Nephron progenitor cell (in vitro differentiated cells): Measurements from ENCODE around the gene TRIM31.

Experiments used
- DNase-seq: peaks from one replicate; pipeline ENCODE4 v3.0.0; 2021
- H3K27ac Mint-ChIP-seq: 2 replicates; pipeline ENCODE4 v1.8.0; 2021; ENCODE audit warnings: mild to moderate bottlenecking, moderate library complexity, mixed read lengths
- H3K27me3 Mint-ChIP-seq: 2 replicates; pipeline ENCODE4 v1.8.0; 2021; ENCODE audit warnings: mild to moderate bottlenecking, low read depth, mixed read lengths; ENCODE audit not compliant: poor library complexity
- H3K36me3 Mint-ChIP-seq: 2 replicates; pipeline ENCODE4 v1.8.0; 2021; ENCODE audit warnings: low read depth, mixed read lengths
- H3K4me1 Mint-ChIP-seq: 2 replicates; pipeline ENCODE4 v1.8.0; 2021; ENCODE audit warnings: mixed read lengths
- H3K4me3 Mint-ChIP-seq: 2 replicates; pipeline ENCODE4 v1.8.0; 2021; ENCODE audit warnings: mild to moderate bottlenecking, moderate library complexity, mixed read lengths
- H3K9me3 Mint-ChIP-seq: 2 replicates; pipeline ENCODE4 v1.8.0; 2021; ENCODE audit warnings: mild to moderate bottlenecking, moderate library complexity, mixed read lengths
- TF ChIP-seq, protein P1 (sequence below): fragments of 200-600 bp; sonication (generic); IDR thresholded peaks from 2 replicates; pipeline ENCODE4 v1.5.0; 2021; ENCODE audit warnings: antibody characterized with exemption

TRIM31 gene

GRCh38 chr6:30154709-30155519, 42.0 kb upstream of the TRIM31 start:
- Mint-ChIP-seq H3K9me3 (no peaks in the 10 kb centered on the region), H3K4me1 (peaks cover 4% of the 10 kb centered on the region), H3K4me3 (no peak overlapping the region), H3K27me3 (peaks cover 50% of the 10 kb centered on the region), H3K27ac (no peak overlapping the region), H3K36me3 (no peaks in the 10 kb centered on the region)
- TF ChIP-seq, protein P1, sequence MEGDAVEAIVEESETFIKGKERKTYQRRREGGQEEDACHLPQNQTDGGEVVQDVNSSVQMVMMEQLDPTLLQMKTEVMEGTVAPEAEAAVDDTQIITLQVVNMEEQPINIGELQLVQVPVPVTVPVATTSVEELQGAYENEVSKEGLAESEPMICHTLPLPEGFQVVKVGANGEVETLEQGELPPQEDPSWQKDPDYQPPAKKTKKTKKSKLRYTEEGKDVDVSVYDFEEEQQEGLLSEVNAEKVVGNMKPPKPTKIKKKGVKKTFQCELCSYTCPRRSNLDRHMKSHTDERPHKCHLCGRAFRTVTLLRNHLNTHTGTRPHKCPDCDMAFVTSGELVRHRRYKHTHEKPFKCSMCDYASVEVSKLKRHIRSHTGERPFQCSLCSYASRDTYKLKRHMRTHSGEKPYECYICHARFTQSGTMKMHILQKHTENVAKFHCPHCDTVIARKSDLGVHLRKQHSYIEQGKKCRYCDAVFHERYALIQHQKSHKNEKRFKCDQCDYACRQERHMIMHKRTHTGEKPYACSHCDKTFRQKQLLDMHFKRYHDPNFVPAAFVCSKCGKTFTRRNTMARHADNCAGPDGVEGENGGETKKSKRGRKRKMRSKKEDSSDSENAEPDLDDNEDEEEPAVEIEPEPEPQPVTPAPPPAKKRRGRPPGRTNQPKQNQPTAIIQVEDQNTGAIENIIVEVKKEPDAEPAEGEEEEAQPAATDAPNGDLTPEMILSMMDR = no peak
- DNase-seq = no peak

DNA sequence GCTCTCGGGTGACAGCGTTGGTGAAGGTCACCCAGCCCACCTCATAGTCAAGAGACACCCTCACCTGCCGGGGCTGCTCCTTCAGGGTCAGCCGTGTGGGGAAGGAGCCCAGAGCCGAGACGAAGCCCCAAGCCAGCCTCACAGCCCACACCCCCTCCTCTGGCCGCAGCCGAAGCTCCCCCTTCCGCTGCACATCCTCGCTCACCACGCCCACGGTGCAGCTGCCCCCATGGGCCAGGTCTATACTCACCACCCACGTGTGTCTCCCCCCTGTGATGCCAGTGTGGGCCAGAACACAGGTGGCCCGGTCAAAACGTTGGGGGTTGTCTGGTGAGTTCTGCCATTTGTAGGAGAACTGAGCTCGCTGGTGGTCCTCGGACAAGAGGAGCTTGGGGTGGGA, 41.2 kb upstream of the TRIM31 start:
- Mint-ChIP-seq H3K9me3 (no peaks in the 10 kb centered on the region), H3K27me3 (peaks cover 42% of the 10 kb centered on the region), H3K4me1 (peaks cover 4% of the 10 kb centered on the region), H3K36me3 (no peaks in the 10 kb centered on the region), H3K27ac (no peak overlapping the region), H3K4me3 (no peak overlapping the region)
- TF ChIP-seq, protein P1 = no peak
- no peak for DNase-seq

GRCh38 chr6:30152910-30153610, 40.2 kb upstream of the TRIM31 start:
- H3K27me3 Mint-ChIP-seq = peaks cover 36% of the 10 kb centered on the region
- peaks cover 4% of the 10 kb centered on the region for H3K4me1 Mint-ChIP-seq
- H3K27ac Mint-ChIP-seq = no peak overlapping the region
- H3K36me3 Mint-ChIP-seq = no peaks in the 10 kb centered on the region
- no peaks in the 10 kb centered on the region for H3K9me3 Mint-ChIP-seq
- TF ChIP-seq, protein P1 = no peak
- no peak overlapping the region for H3K4me3 Mint-ChIP-seq
- no peak for DNase-seq

DNA sequence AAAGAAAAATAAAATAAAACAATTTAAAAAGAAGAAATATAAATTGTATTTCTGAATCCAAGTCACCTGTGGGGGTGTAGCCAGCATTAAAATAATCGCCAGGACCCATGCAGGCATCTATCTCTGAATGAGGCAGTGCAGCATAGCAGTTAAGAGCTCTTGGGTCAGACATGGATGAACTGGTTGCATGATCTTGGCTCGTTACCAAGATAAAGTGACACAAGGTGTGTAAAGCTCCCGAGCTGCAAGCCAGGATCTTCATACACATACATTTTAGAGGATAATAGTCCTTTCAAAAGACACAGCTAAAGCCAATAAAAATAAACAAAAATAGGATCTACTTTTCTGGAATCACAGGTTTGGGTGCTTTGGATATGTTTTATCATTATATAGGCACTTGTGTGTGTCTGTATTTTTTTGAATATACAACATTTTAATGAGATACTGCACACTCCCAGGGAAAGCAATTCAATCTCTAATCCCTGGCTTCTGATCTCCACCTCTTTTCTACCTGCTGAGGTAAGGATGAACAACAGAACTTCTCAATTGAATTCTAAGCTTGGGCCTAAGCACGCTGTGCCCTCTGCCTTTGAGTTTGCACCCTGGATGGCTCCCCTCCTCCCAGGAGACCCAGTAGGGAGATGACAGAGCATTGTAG, 39.3 kb upstream of the TRIM31 start:
- no peak for DNase-seq
- H3K9me3 Mint-ChIP-seq = no peaks in the 10 kb centered on the region
- H3K36me3 Mint-ChIP-seq = no peaks in the 10 kb centered on the region
- TF ChIP-seq, protein P1 = no peak
- peak overlapping the region; percentile 41 for H3K27ac Mint-ChIP-seq
- no peak overlapping the region for H3K4me3 Mint-ChIP-seq
- peaks cover 30% of the 10 kb centered on the region for H3K27me3 Mint-ChIP-seq
- peaks cover 4% of the 10 kb centered on the region for H3K4me1 Mint-ChIP-seq

DNA sequence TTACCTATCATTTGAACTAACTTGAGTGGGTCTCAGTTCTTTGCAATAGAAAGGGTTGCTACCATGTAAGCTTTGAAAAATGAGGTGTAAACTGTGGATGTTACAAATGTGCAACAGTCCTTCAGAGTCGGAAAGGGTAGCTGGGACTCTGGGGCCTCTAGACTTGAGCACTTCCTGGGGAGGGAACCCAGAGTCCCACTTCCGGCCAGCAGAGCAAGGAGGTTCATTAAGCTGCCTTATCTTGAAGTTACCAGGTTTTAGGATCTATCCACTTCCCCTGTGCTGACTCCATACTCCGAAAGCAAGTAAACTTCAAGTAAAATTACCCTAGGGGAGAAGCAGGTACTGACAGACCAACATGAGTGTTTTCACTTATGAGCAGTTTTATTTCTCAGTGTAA, 38.7 kb upstream of the TRIM31 start:
- no peaks in the 10 kb centered on the region for H3K9me3 Mint-ChIP-seq
- peaks cover 4% of the 10 kb centered on the region for H3K4me1 Mint-ChIP-seq
- H3K27me3 Mint-ChIP-seq = peaks cover 30% of the 10 kb centered on the region
- H3K36me3 Mint-ChIP-seq = no peaks in the 10 kb centered on the region
- no peak for DNase-seq
- H3K4me3 Mint-ChIP-seq = no peak overlapping the region
- TF ChIP-seq, protein P1 = no peak
- no peak overlapping the region for H3K27ac Mint-ChIP-seq
